SU-DHL-6 (cell line): ENCODE results near the gene VEGFA.

Experiments
- H2AFZ ChIP-seq: fragments of 200-600 bp; sonication (generic); 2 replicates; pipeline ENCODE4 v1.6.1; 2014; ENCODE audit warnings: low read depth, mild to moderate bottlenecking, moderate library complexity, mixed read lengths, antibody characterized with exemption, low read length; ENCODE audit not compliant: severe bottlenecking
- H3F3A ChIP-seq: fragments of 200-600 bp; shearing (Covaris generic); 2 replicates; pipeline ENCODE4 v1.6.0; 2016; ENCODE audit warnings: antibody characterized with exemption, mild to moderate bottlenecking; ENCODE audit not compliant: insufficient read depth
- H3K27ac ChIP-seq: fragments of 200-600 bp; sonication (generic); 2 replicates; pipeline ENCODE4 v1.5.1; 2016; ENCODE audit warnings: low read depth, mild to moderate bottlenecking, low read length, moderate library complexity, mixed read lengths
- H3K27me3 ChIP-seq: fragments of 200-600 bp; sonication (generic), shearing (Covaris generic); 2 replicates; pipeline ENCODE4 v1.6.0; 2014; ENCODE audit warnings: mild to moderate bottlenecking, low read length
- H3K36me3 ChIP-seq: fragments of 200-600 bp; sonication (generic); 2 replicates; pipeline ENCODE4 v1.6.1; 2014; ENCODE audit warnings: mild to moderate bottlenecking, low read length, mixed read lengths
- H3K4me2 ChIP-seq: fragments of 300-600, 200-600 bp; shearing (Covaris generic), sonication (generic); 2 replicates; pipeline ENCODE4 v1.6.0; 2014; ENCODE audit warnings: low read length, low read depth, mild to moderate bottlenecking; ENCODE audit not compliant: poor library complexity, severe bottlenecking
- H3K4me3 ChIP-seq: fragments of 200-600 bp; sonication (generic); 2 replicates; pipeline ENCODE4 v1.5.1; 2014; ENCODE audit warnings: antibody characterized with exemption, low read length, mild to moderate bottlenecking, mixed read lengths; ENCODE audit not compliant: insufficient read depth, poor library complexity, severe bottlenecking
- H3K79me2 ChIP-seq: fragments of 200-600 bp; sonication (generic); 2 replicates; pipeline ENCODE4 v1.6.1; 2014; ENCODE audit warnings: mild to moderate bottlenecking, low read length, moderate library complexity; ENCODE audit not compliant: insufficient read depth
- H3K9ac ChIP-seq: fragments of 200-600 bp; sonication (generic); 2 replicates; pipeline ENCODE4 v1.7.0; 2014; ENCODE audit warnings: mild to moderate bottlenecking, low read length
- H3K9me2 ChIP-seq: fragments of 200-600 bp; sonication (generic); replicated peaks from 2 replicates; pipeline ENCODE4 v1.6.1; 2014; ENCODE audit warnings: low read length; ENCODE audit not compliant: insufficient read depth
- H3K9me3 ChIP-seq: fragments of 200-600 bp; sonication (generic); 2 replicates; pipeline ENCODE4 v1.6.1; 2014; ENCODE audit warnings: low read length, mixed read lengths; ENCODE audit not compliant: insufficient read depth
- H4K20me1 ChIP-seq: fragments of 200-600 bp; sonication (generic); 2 replicates; pipeline ENCODE4 v1.6.1; 2014; ENCODE audit warnings: low read depth, mild to moderate bottlenecking, antibody characterized with exemption, low read length, moderate library complexity, mixed read lengths
- CTCF ChIP-seq: fragments of 200-600 bp; sonication (generic); IDR thresholded peaks from one replicate; pipeline ENCODE4 v1.5.1; 2017; ENCODE audit warnings: antibody characterized with exemption, mild to moderate bottlenecking, low read length, moderate library complexity; ENCODE audit not compliant: insufficient read depth, poor library complexity, severe bottlenecking
- EZH2phosphoT487 ChIP-seq: fragments of 200-600 bp; sonication (generic), shearing (Covaris generic); conservative IDR thresholded peaks from 2 replicates; pipeline ENCODE4 v1.6.1; 2018; ENCODE audit warnings: mild to moderate bottlenecking, antibody characterized with exemption, low read length, moderate library complexity, mixed read lengths

VEGFA gene

GRCh38 chr6:43763812-43764522, 6.0 kb upstream of the VEGFA start:
- no peaks in the 10 kb centered on the region for H3K9me3 ChIP-seq
- no peak overlapping the region for H3K4me3 ChIP-seq
- H4K20me1 ChIP-seq, result no peaks in the 10 kb centered on the region
- H3F3A ChIP-seq, result no peaks in the 10 kb centered on the region
- no peak overlapping the region for H2AFZ ChIP-seq
- no peaks in the 10 kb centered on the region for H3K79me2 ChIP-seq
- H3K36me3 ChIP-seq, result no peaks in the 10 kb centered on the region
- no peak overlapping the region for H3K9ac ChIP-seq
- no peak overlapping the region for H3K27ac ChIP-seq
- H3K4me2 ChIP-seq, result no peak overlapping the region
- no peaks in the 10 kb centered on the region for H3K27me3 ChIP-seq
- no peak for TF ChIP-seq CTCF
- no peak for TF ChIP-seq EZH2phosphoT487
- H3K9me2 ChIP-seq, result no peaks in the 10 kb centered on the region

- H3K4me3 ChIP-seq, result no peak overlapping the region
- H3K79me2 ChIP-seq, result no peaks in the 10 kb centered on the region
- H3K4me2 ChIP-seq, result no peak overlapping the region
- H3K9me2 ChIP-seq, result no peaks in the 10 kb centered on the region
- no peak overlapping the region for H3K9ac ChIP-seq
- no peak overlapping the region for H2AFZ ChIP-seq
- no peaks in the 10 kb centered on the region for H4K20me1 ChIP-seq
- no peaks in the 10 kb centered on the region for H3K27me3 ChIP-seq
- TF ChIP-seq CTCF (no peak), EZH2phosphoT487 (no peak)
- H3K9me3 ChIP-seq, result no peaks in the 10 kb centered on the region
- H3K27ac ChIP-seq, result no peak overlapping the region
- no peaks in the 10 kb centered on the region for H3K36me3 ChIP-seq
- no peaks in the 10 kb centered on the region for H3F3A ChIP-seq
Observed at GRCh38 chr6:43764772-43765171, 5.2 kb upstream of the VEGFA start.

GRCh38 chr6:43765776-43766499, 4.1 kb upstream of the VEGFA start:
- Histone ChIP-seq H3K4me3 (no peak overlapping the region), H3K79me2 (peaks cover 8% of the 10 kb centered on the region), H3K36me3 (no peaks in the 10 kb centered on the region), H3F3A (no peaks in the 10 kb centered on the region), H2AFZ (no peak overlapping the region), H4K20me1 (no peaks in the 10 kb centered on the region), H3K27ac (no peak overlapping the region), H3K9ac (no peak overlapping the region), H3K4me2 (no peak overlapping the region), H3K9me2 (no peaks in the 10 kb centered on the region), H3K9me3 (no peaks in the 10 kb centered on the region), H3K27me3 (no peaks in the 10 kb centered on the region)
- TF ChIP-seq EZH2phosphoT487, result no peak
- no peak for TF ChIP-seq CTCF
